CD14-positive monocyte (primary cell): ENCODE results near the gene SLC1A1. TPM values are rescaled to one million over a fixed set of nuclear protein-coding genes. Genes with fewer than 3 reads are reported as not detected.

Source experiments
- DNase-seq, 3 donors: peaks; one replicate each; pipeline ENCODE4 v3.0.0-alpha.2; 2011 to 2022
- H2AFZ ChIP-seq: 2 replicates; pipeline ENCODE4 v1.6.0; 2012; ENCODE audit warnings: mild to moderate bottlenecking, low read depth, low read length, inconsistent platforms; ENCODE audit not compliant: insufficient read depth, poor library complexity, severe bottlenecking
- H3K27ac ChIP-seq, 2 donors: 1 replicate in 1 of 2; 2 replicates in 1 of 2; pipeline ENCODE4 v1.5.1; 2012 to 2013; ENCODE audit warnings: low read length in 2 of 2, control low read depth in 1 of 2, inconsistent platforms in 1 of 2, low read depth in 1 of 2, mild to moderate bottlenecking in 1 of 2
- H3K27me3 ChIP-seq, 2 donors: one replicate each; pipeline versions ENCODE4 v1.6.0 to v1.6.1; 2011 to 2013; ENCODE audit warnings: low read length in 2 of 2; ENCODE audit not compliant: control insufficient read depth in 2 of 2, insufficient read depth in 2 of 2
- H3K36me3 ChIP-seq, 2 donors: replicated peaks in 1 of 2; 1 replicate in 1 of 2; 2 replicates in 1 of 2; pipeline versions ENCODE4 v1.5.1 to v1.6.1; 2012 to 2013; ENCODE audit warnings: low read length in 2 of 2, control low read depth in 1 of 2, inconsistent platforms in 1 of 2, mild to moderate bottlenecking in 1 of 2; ENCODE audit not compliant: insufficient read depth in 2 of 2, control insufficient read depth in 1 of 2
- H3K4me1 ChIP-seq, 2 donors: 1 replicate in 1 of 2; 2 replicates in 1 of 2; pipeline versions ENCODE4 v1.5.1 to v1.6.1; 2012 to 2013; ENCODE audit warnings: low read length in 2 of 2, control low read depth in 1 of 2, inconsistent platforms in 1 of 2, mild to moderate bottlenecking in 1 of 2, moderate library complexity in 1 of 2; ENCODE audit not compliant: insufficient read depth in 2 of 2, control insufficient read depth in 1 of 2
- H3K4me2 ChIP-seq: replicated peaks from 2 replicates; pipeline ENCODE3; 2012; ENCODE audit warnings: low read length, moderate library complexity, mild to moderate bottlenecking; ENCODE audit not compliant: poor library complexity, severe bottlenecking; ENCODE audit errors: extremely low read depth
- H3K4me3 ChIP-seq, 3 experiments: fragments of 200-600 bp in 1 of 3; sonication (generic) in 1 of 3; replicated peaks in 1 of 3; 1 replicate in 2 of 3; 2 replicates in 1 of 3; pipeline ENCODE4 v1.5.1; 2011 to 2013; ENCODE audit warnings: low read length in 3 of 3, mild to moderate bottlenecking in 3 of 3, control low read depth in 2 of 3, low read depth in 2 of 3, inconsistent platforms in 1 of 3, moderate library complexity in 1 of 3
- H3K79me2 ChIP-seq: 2 replicates; pipeline ENCODE4 v1.6.0; 2012; ENCODE audit warnings: mild to moderate bottlenecking, control low read depth, inconsistent platforms, low read length, moderate library complexity; ENCODE audit not compliant: insufficient read depth
- H3K9ac ChIP-seq: 2 replicates; pipeline ENCODE4 v1.6.0; 2017; ENCODE audit warnings: low read length, mild to moderate bottlenecking; ENCODE audit not compliant: insufficient read depth, poor library complexity, severe bottlenecking
- H3K9me3 ChIP-seq, 2 donors: replicated peaks in 1 of 2; 1 replicate in 1 of 2; 2 replicates in 1 of 2; pipeline versions ENCODE4 v1.5.1 to v1.6.1; 2012 to 2013; ENCODE audit warnings: low read length in 2 of 2, control low read depth in 1 of 2; ENCODE audit not compliant: control insufficient read depth in 1 of 2, insufficient read depth in 1 of 2
- H4K20me1 ChIP-seq: 2 replicates; pipeline ENCODE4 v1.6.0; 2012; ENCODE audit warnings: mild to moderate bottlenecking, low read length, control low read depth, moderate library complexity; ENCODE audit not compliant: insufficient read depth
- H3K27ac Mint-ChIP-seq, 7 donors: one replicate each; pipeline ENCODE4 v1.8.0; 2020; ENCODE audit warnings: mild to moderate bottlenecking in 7 of 7, mixed read lengths in 7 of 7, moderate library complexity in 6 of 7, inconsistent platforms in 2 of 7
- H3K27me3 Mint-ChIP-seq, 3 donors: one replicate each; pipeline ENCODE4 v1.8.0; 2021 to 2022; ENCODE audit warnings: low read depth in 3 of 3, mild to moderate bottlenecking in 3 of 3, mixed read lengths in 3 of 3, moderate library complexity in 3 of 3, inconsistent platforms in 1 of 3
- H3K36me3 Mint-ChIP-seq, 2 donors: one replicate each; pipeline ENCODE4 v1.8.0; 2020; ENCODE audit warnings: mixed read lengths in 2 of 2, inconsistent platforms in 1 of 2, mild to moderate bottlenecking in 1 of 2
- H3K4me1 Mint-ChIP-seq: one replicate; pipeline ENCODE4 v1.8.0; 2020; ENCODE audit warnings: mild to moderate bottlenecking, mixed read lengths
- H3K4me3 Mint-ChIP-seq, 2 donors: one replicate each; pipeline ENCODE4 v1.8.0; 2020; ENCODE audit warnings: mild to moderate bottlenecking in 2 of 2, mixed read lengths in 2 of 2, moderate library complexity in 1 of 2
- H3K9me3 Mint-ChIP-seq, 7 donors: one replicate each; pipeline ENCODE4 v1.8.0; 2020 to 2022; ENCODE audit warnings: mixed read lengths in 7 of 7, mild to moderate bottlenecking in 6 of 7, moderate library complexity in 6 of 7, inconsistent platforms in 2 of 7
- CTCF ChIP-seq: fragments of 200-600 bp; IDR thresholded peaks from one replicate; pipeline ENCODE4 v1.8.0; 2022; ENCODE audit warnings: antibody characterized with exemption, mild to moderate bottlenecking
- WGBS: methylation state at CpG from one replicate; pipeline ENCODE4 v1.1.5; 2013; ENCODE audit warnings: missing lambda C conversion rate; ENCODE audit not compliant: insufficient coverage; 5-methylcytosine and 5-hydroxymethylcytosine counted together
- intact Hi-C, 2 donors: fragments of 100-400 bp; cut with micrococcal nuclease; formaldehyde crosslinking; loops; one replicate each; pipeline versions ENCODE4 v1.15.0 to v1.15.1; 2023
- polyA plus RNA-seq, 3 donors: library from polyadenylated mRNA; depleted of rRNA in 1 of 3; unstranded in 2 of 3; stranded (reverse) in 1 of 3; fragments of 300-500 nt in 2 of 3; fragments of >200 nt in 1 of 3; fragmentation: Illumina TruSeq in 2 of 3; gene quantifications; 1 replicate in 2 of 3; 2 replicates in 1 of 3; pipeline ENCODE4 v1.2.3, GENCODE V29; 2012 to 2021

The SLC1A1 gene
- polyA plus RNA-seq, 3 donors = not detected

GRCh38 chr9:4510546-4511322 is 20.5 kb downstream of the SLC1A1 start:
- Histone ChIP-seq H3K27me3 (no peaks in the 10 kb centered on the region), H3K36me3 (no peaks in the 10 kb centered on the region), H3K4me2 (no peak overlapping the region), H4K20me1 (no peaks in the 10 kb centered on the region), H3K4me1 (no peaks in the 10 kb centered on the region), H3K9ac (no peak overlapping the region), H3K79me2 (no peaks in the 10 kb centered on the region), H3K4me3 (no peak overlapping the region), H3K27ac (no peak overlapping the region), H3K9me3 (no peaks in the 10 kb centered on the region), H2AFZ (no peak overlapping the region)
- H3K27ac Mint-ChIP-seq = no peak overlapping the region
- WGBS = 100% methylated on average over 1 of the region's 4 CpGs
- intact Hi-C loops = no loop called here
- no peaks in the 10 kb centered on the region for H3K36me3 Mint-ChIP-seq
- no peak overlapping the region for H3K4me3 Mint-ChIP-seq
- TF ChIP-seq CTCF = no peak
- no peaks in the 10 kb centered on the region for H3K4me1 Mint-ChIP-seq
- peaks cover 0 to 6% (median 3%) of the 10 kb centered on the region in 3 donors for H3K27me3 Mint-ChIP-seq
- DNase-seq = no peak
- peaks cover 0 to 16% (median 2%) of the 10 kb centered on the region in 7 donors for H3K9me3 Mint-ChIP-seq

GRCh38 chr9:4514252-4515128 is 24.2 kb downstream of the SLC1A1 start:
- Mint-ChIP-seq H3K27me3 (peaks cover 0 to 6% (median 3%) of the 10 kb centered on the region in 3 donors), H3K4me1 (no peaks in the 10 kb centered on the region), H3K36me3 (no peaks in the 10 kb centered on the region), H3K27ac (no peak overlapping the region), H3K4me3 (no peak overlapping the region), H3K9me3 (peaks cover 0 to 9% (median 2%) of the 10 kb centered on the region in 7 donors)
- no peaks in the 10 kb centered on the region for H3K79me2 ChIP-seq
- H3K36me3 ChIP-seq = no peaks in the 10 kb centered on the region
- H2AFZ ChIP-seq = no peak overlapping the region
- H3K4me3 ChIP-seq = no peak overlapping the region
- H3K4me1 ChIP-seq = no peaks in the 10 kb centered on the region
- intact Hi-C loops = no loop called here
- no peak for DNase-seq
- no peaks in the 10 kb centered on the region for H3K27me3 ChIP-seq
- no peak for TF ChIP-seq CTCF
- no peaks in the 10 kb centered on the region for H4K20me1 ChIP-seq
- no peaks in the 10 kb centered on the region for H3K9me3 ChIP-seq
- WGBS = 97% methylated on average over 5 of the region's 8 CpGs
- no peak overlapping the region for H3K9ac ChIP-seq
- H3K4me2 ChIP-seq = no peak overlapping the region
- no peak overlapping the region for H3K27ac ChIP-seq
